GM12801 (cell line): ENCODE data around the gene TMEM213.

Source experiments
- TF ChIP-seq, protein P1 (sequence below): IDR thresholded peaks from one replicate; pipeline ENCODE4 v1.5.1; 2011; ENCODE audit warnings: control low read depth; ENCODE audit not compliant: insufficient read length; ENCODE audit errors: extremely low read depth

TMEM213 gene

GRCh38 chr7:138816650-138817049, 18.9 kb downstream of the TMEM213 start:
- TF ChIP-seq, protein P1, sequence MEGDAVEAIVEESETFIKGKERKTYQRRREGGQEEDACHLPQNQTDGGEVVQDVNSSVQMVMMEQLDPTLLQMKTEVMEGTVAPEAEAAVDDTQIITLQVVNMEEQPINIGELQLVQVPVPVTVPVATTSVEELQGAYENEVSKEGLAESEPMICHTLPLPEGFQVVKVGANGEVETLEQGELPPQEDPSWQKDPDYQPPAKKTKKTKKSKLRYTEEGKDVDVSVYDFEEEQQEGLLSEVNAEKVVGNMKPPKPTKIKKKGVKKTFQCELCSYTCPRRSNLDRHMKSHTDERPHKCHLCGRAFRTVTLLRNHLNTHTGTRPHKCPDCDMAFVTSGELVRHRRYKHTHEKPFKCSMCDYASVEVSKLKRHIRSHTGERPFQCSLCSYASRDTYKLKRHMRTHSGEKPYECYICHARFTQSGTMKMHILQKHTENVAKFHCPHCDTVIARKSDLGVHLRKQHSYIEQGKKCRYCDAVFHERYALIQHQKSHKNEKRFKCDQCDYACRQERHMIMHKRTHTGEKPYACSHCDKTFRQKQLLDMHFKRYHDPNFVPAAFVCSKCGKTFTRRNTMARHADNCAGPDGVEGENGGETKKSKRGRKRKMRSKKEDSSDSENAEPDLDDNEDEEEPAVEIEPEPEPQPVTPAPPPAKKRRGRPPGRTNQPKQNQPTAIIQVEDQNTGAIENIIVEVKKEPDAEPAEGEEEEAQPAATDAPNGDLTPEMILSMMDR: no peak

DNA sequence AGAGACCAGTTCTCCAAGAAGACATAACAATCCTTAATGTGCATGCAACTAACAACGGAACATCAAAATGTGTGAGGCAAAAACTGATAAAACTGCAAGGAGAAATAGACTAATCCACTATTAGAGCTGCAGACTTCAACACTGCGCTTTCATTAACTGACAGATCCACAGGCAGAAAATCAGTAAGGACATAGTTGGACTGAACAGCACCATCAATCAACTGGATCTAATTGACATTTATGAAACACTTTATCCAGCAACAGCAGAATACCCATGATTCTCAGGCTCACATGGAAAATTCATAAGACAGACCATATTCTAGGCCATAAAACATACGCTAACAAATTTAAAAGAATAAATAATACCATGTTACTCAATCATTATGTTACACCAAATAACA, 21.8 kb downstream of the TMEM213 start:
- TF ChIP-seq, protein P1: no peak

GRCh38 chr7:138821912-138822311, 24.1 kb downstream of the TMEM213 start:
- TF ChIP-seq, protein P1: no peak

- TF ChIP-seq, protein P1: no peak
Measured at GRCh38 chr7:138822867-138823535, 25.2 kb downstream of the TMEM213 start.

DNA sequence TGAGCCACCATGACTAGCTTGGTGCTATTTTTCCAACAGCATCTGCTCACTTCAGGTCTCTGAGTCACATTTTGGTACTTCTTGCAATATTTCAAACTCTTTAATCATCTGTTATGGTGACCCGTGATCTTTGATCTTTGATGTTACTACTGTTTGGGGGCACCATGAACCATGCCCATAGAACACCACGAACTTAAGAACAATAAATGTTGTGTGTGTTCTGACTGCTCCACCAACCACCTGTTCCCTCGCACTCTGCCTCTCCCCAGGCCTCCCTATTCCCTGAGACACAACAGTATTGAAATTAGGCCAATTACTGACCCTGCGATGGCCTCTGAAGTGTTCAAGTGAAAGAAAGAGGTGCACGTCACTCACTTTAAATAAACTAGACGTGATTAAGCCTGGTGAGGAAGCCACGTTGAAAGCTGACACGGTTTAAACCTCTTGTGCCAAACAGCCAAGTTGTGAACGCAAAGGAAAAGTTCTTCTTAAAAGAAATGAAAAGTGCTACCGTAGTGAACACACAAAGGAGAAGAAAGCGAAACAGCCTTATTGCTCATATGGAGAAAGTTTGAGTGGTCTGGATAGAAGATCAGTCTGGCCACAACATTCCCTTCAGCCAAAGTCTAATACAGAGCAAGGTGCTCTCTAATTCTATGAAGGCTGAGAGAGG, 27.4 kb downstream of the TMEM213 start:
- TF ChIP-seq, protein P1: no peak

- TF ChIP-seq, protein P1: no peak
Measured at GRCh38 chr7:138828302-138828701, 30.5 kb downstream of the TMEM213 start.

- TF ChIP-seq, protein P1: no peak
Measured at GRCh38 chr7:138829335-138829734, 31.5 kb downstream of the TMEM213 start.
